Left lung (tissue), 10 donors: Measurements from ENCODE around the gene ZBTB42. TPM values are rescaled to one million over a fixed set of nuclear protein-coding genes. Genes with fewer than 3 reads are reported as not detected.

Experiments used
- ATAC-seq: fragments of 200-7000 bp; cut with Tn5 transposase; one replicate; pipeline ENCODE4 v1.9.1; 2020; ENCODE audit warnings: moderate library complexity
- DNase-seq, 4 donors: peaks; one replicate each; pipeline ENCODE4 v3.0.0-alpha.2; 2013 to 2020
- H3K27ac ChIP-seq, 2 donors: fragments of 200-600 bp; sonication (generic) in 1 of 2; one replicate each; pipeline versions ENCODE4 v1.5.0 to v1.8.0; 2020 to 2021
- H3K27me3 ChIP-seq, 2 donors: fragments of 200-600 bp; sonication (generic) in 1 of 2; one replicate each; pipeline versions ENCODE4 v1.5.0 to v1.8.0; 2020 to 2021
- H3K36me3 ChIP-seq, 2 donors: fragments of 200-600 bp; sonication (generic) in 1 of 2; one replicate each; pipeline versions ENCODE4 v1.5.0 to v1.8.0; 2020 to 2021
- H3K4me1 ChIP-seq, 2 donors: fragments of 200-600 bp; one replicate each; pipeline ENCODE4 v1.8.0; 2021
- H3K4me3 ChIP-seq, 2 donors: fragments of 200-600 bp; sonication (generic) in 1 of 2; one replicate each; pipeline versions ENCODE4 v1.5.0 to v1.8.0; 2020 to 2021; ENCODE audit warnings: mild to moderate bottlenecking in 1 of 2
- H3K9me3 ChIP-seq, 2 donors: fragments of 200-600 bp; sonication (generic) in 1 of 2; one replicate each; pipeline versions ENCODE4 v1.5.0 to v1.8.0; 2020 to 2021
- CTCF ChIP-seq, 2 donors: fragments of 200-600 bp; sonication (generic) in 1 of 2; IDR thresholded peaks; one replicate each; pipeline versions ENCODE4 v1.5.0 to v1.8.0; 2021; ENCODE audit warnings: antibody characterized with exemption in 2 of 2
- intact Hi-C, 2 donors: fragments of 100-400 bp; cut with DNase I; formaldehyde crosslinking; loops; one replicate each; pipeline versions ENCODE4 v1.11.2 to v1.14.2; 2022
- polyA plus RNA-seq, 6 donors: library from polyadenylated mRNA; unstranded; fragments of 120-200 nt; gene quantifications; one replicate each; pipeline ENCODE4 v1.2.1, GENCODE V29; 2013; ENCODE audit not compliant: insufficient read length in 6 of 6
- total RNA-seq, 2 donors: library from RNA; stranded (reverse); fragmentation: NEBNext Ultra II Directional; extraction: Animal tissue kit (Norgen Biotek cat#: 25700); gene quantifications; one replicate each; pipeline ENCODE4 v1.2.1, GENCODE V29; 2021
- donor health status: DM: no; HTN: yes; CAD: no.
- donor health status: DM: no; HTN: no; CAD: no.

Gene ZBTB42
- total and polyA plus RNA-seq, 8 donors: 5.8 to 12.1 (median 9.3) TPM

GRCh38 chr14:104817930-104818713 is 17.2 kb downstream of the ZBTB42 start:
- Histone ChIP-seq H3K4me3 (no peak overlapping the region), H3K27me3 (no peaks in the 10 kb centered on the region), H3K9me3 (no peaks in the 10 kb centered on the region), H3K27ac (no peak overlapping the region), H3K36me3 (no peaks in the 10 kb centered on the region), H3K4me1 (peaks cover 18 to 36% of the 10 kb centered on the region in 2 donors)
- ATAC-seq (no peak), DNase-seq (peak in 1 of 4 donors; percentile 3)
- intact Hi-C loops: no loop called here
- TF ChIP-seq CTCF (IDR thresholded peaks at IDR 0.05): no peak

- ATAC-seq (no peak), DNase-seq (peak in 1 of 4 donors; percentile 39)
- no peak overlapping the region for H3K27ac ChIP-seq
- H3K36me3 ChIP-seq: no peaks in the 10 kb centered on the region
- H3K9me3 ChIP-seq: no peaks in the 10 kb centered on the region
- intact Hi-C loops: no loop called here
- no peak overlapping the region for H3K4me3 ChIP-seq
- H3K27me3 ChIP-seq: no peaks in the 10 kb centered on the region
- no peak for TF ChIP-seq CTCF (IDR thresholded peaks at IDR 0.05)
- H3K4me1 ChIP-seq: peaks cover 18 to 34% of the 10 kb centered on the region in 2 donors
Measured at GRCh38 chr14:104818714-104819161, 17.8 kb downstream of the ZBTB42 start.

- intact Hi-C loops: no loop called here
- no peak overlapping the region for H3K27ac ChIP-seq
- DNase-seq (peak in 1 of 4 donors; percentile 59), ATAC-seq (no peak)
- H3K4me1 ChIP-seq: peaks cover 14 to 28% of the 10 kb centered on the region in 2 donors
- no peaks in the 10 kb centered on the region for H3K9me3 ChIP-seq
- H3K27me3 ChIP-seq: no peaks in the 10 kb centered on the region
- H3K4me3 ChIP-seq: no peak overlapping the region
- no peaks in the 10 kb centered on the region for H3K36me3 ChIP-seq
- no peak for TF ChIP-seq CTCF (IDR thresholded peaks at IDR 0.05)
Measured at GRCh38 chr14:104819361-104819781, 18.5 kb downstream of the ZBTB42 start.

- Histone ChIP-seq H3K27ac (no peak overlapping the region), H3K27me3 (peaks cover 0 to 13% of the 10 kb centered on the region in 2 donors), H3K36me3 (no peaks in the 10 kb centered on the region), H3K9me3 (no peaks in the 10 kb centered on the region), H3K4me1 (peaks cover 8 to 21% of the 10 kb centered on the region in 2 donors), H3K4me3 (no peak overlapping the region)
- intact Hi-C loops: no loop called here
- ATAC-seq: peak; percentile 53
- peak; percentile 30 to 47 for TF ChIP-seq CTCF (IDR thresholded peaks at IDR 0.05)
- peak in 3 of 4 donors; percentile 64 to 88 (median 75) for DNase-seq
Measured at GRCh38 chr14:104820669-104821228, 19.8 kb downstream of the ZBTB42 start.

- no peaks in the 10 kb centered on the region for H3K36me3 ChIP-seq
- peaks cover 8 to 23% of the 10 kb centered on the region in 2 donors for H3K4me1 ChIP-seq
- no peak for TF ChIP-seq CTCF (IDR thresholded peaks at IDR 0.05)
- ATAC-seq (no peak), DNase-seq (peak in 1 of 4 donors; percentile 77)
- intact Hi-C loops: no loop called here
- H3K27ac ChIP-seq: no peak overlapping the region
- no peak overlapping the region for H3K4me3 ChIP-seq
- H3K27me3 ChIP-seq: peaks cover 0 to 19% of the 10 kb centered on the region in 2 donors
- H3K9me3 ChIP-seq: no peaks in the 10 kb centered on the region
Measured at GRCh38 chr14:104821229-104821945, 20.5 kb downstream of the ZBTB42 start.
